HepG2 (cell line): ENCODE measurements around the gene PNLIPRP1. TPM values are rescaled to one million over a fixed set of nuclear protein-coding genes. Genes with fewer than 3 reads are reported as not detected.

ENCODE experiments used
- ATAC-seq: fragments of 200-7000 bp; cut with Tn5 transposase; 3 replicates; pipeline ENCODE4 v1.9.1; 2020; ENCODE audit warnings: mild to moderate bottlenecking, moderate library complexity
- BruUV-seq: library from RNA; stranded (reverse); fragments of 400-500 nt; replicated peaks from 2 replicates; lab custom pipeline; 2021; lab: Mats Ljungman, UMichigan
- CTCF ChIA-PET: fragments of 300-600 bp; formaldehyde crosslinking; extraction: SDS; loops from one replicate; lab custom pipeline; 2021; ENCODE audit warnings: low total read pairs, inconsistent platforms, low intra/inter-chr PET ratio; lab: Yijun Ruan, JAX
- POLR2A ChIA-PET: fragments of 350-600 bp; sonication (Branson Sonifier 250); formaldehyde crosslinking; loops from one replicate; lab custom pipeline; 2020; ENCODE audit warnings: antibody characterized with exemption, inconsistent platforms; lab: Yijun Ruan, JAX
- DNase-seq: peaks from one replicate; pipeline ENCODE4 v3.0.0-alpha.2; 2015; ENCODE audit warnings: low spot score
- FAIRE-seq: peaks from 3 replicates; lab custom pipeline; 2011; peaks lifted over from hg19 to GRCh38; lab: Jason Lieb, UNC
- H2AFZ ChIP-seq: one replicate; pipeline ENCODE4 v1.6.1; 2011; ENCODE audit warnings: low read length, inconsistent platforms
- H3K27ac ChIP-seq: fragments of 300-600 bp; 3 replicates; pipeline ENCODE4 v1.8.0; 2011; ENCODE audit warnings: mixed run types, mild to moderate bottlenecking, mixed read lengths, low read length, inconsistent platforms; ENCODE audit not compliant: insufficient read depth; ENCODE audit errors: extremely low read length
- H3K27me3 ChIP-seq, 2 experiments: fragments of 200-600 bp in 1 of 2; 2 replicates in 1 of 2; 3 replicates in 1 of 2; pipeline versions ENCODE4 v1.6.0 to v1.8.0; 2011; ENCODE audit warnings: low read length in 2 of 2, mild to moderate bottlenecking in 2 of 2, moderate library complexity in 2 of 2, inconsistent platforms in 1 of 2; ENCODE audit not compliant: insufficient read depth in 2 of 2, control insufficient read depth in 1 of 2
- H3K36me3 ChIP-seq, 2 experiments: fragments of 200-600 bp in 1 of 2; replicated peaks in 1 of 2; 2 replicates in 1 of 2; 3 replicates in 1 of 2; pipeline versions ENCODE4 v1.5.1 to v1.8.0; 2011; ENCODE audit warnings: low read length in 2 of 2, inconsistent platforms in 1 of 2; ENCODE audit not compliant: insufficient read depth in 2 of 2, control insufficient read depth in 1 of 2
- H3K4me1 ChIP-seq: 2 replicates; pipeline ENCODE4 v1.5.1; 2012; ENCODE audit warnings: low read length, inconsistent platforms; ENCODE audit not compliant: insufficient read depth
- H3K4me2 ChIP-seq: 2 replicates; pipeline ENCODE4 v1.6.0; 2011; ENCODE audit warnings: low read depth, low read length, inconsistent platforms
- H3K4me3 ChIP-seq, 3 experiments: fragments of 200-600 bp in 1 of 3; sonication (generic), shearing (Covaris generic) in 1 of 3; replicated peaks in 1 of 3; 2 replicates each; pipeline ENCODE4 v1.5.1; 2011 to 2016; ENCODE audit warnings: low read length in 3 of 3, inconsistent platforms in 2 of 3, low read depth in 2 of 3, mild to moderate bottlenecking in 2 of 3, control low read depth in 1 of 3, mixed read lengths in 1 of 3; ENCODE audit not compliant: insufficient read depth in 1 of 3
- H3K79me2 ChIP-seq: one replicate; pipeline ENCODE4 v1.6.1; 2011; ENCODE audit warnings: low read length, inconsistent platforms; ENCODE audit not compliant: insufficient read depth
- H3K9ac ChIP-seq: 2 replicates; pipeline ENCODE4 v1.6.0; 2011; ENCODE audit warnings: mild to moderate bottlenecking, low read depth, low read length, inconsistent platforms; ENCODE audit not compliant: insufficient read depth
- H3K9me3 ChIP-seq: 2 replicates; pipeline ENCODE4 v1.5.1; 2012; ENCODE audit warnings: mild to moderate bottlenecking, low read length
- H4K20me1 ChIP-seq: 2 replicates; pipeline ENCODE4 v1.6.0; 2011; ENCODE audit warnings: inconsistent platforms, mild to moderate bottlenecking, low read length, moderate library complexity; ENCODE audit not compliant: insufficient read depth
- CREB1 ChIP-seq, 2 experiments: fragments of 450-650 bp in 1 of 2; IDR thresholded peaks; 2 replicates each; pipeline ENCODE4 v1.6.1; 2016 to 2017; ENCODE audit warnings: control low read depth in 1 of 2, mild to moderate bottlenecking in 1 of 2, missing compliant biosample characterization in 1 of 2, missing genetic modification characterization in 1 of 2
- GZF1 ChIP-seq: sonication (generic); formaldehyde crosslinking; IDR thresholded peaks from 2 replicates; pipeline ENCODE4 v1.5.1; 2020; ENCODE audit warnings: mild to moderate bottlenecking, missing genetic modification reagents
- NR2C2 ChIP-seq: sonication (generic); formaldehyde crosslinking; IDR thresholded peaks from 2 replicates; pipeline ENCODE4 v1.4.0; 2020; ENCODE audit warnings: missing genetic modification reagents, mild to moderate bottlenecking, moderate library complexity, borderline replicate concordance
- ZIK1 ChIP-seq: sonication (generic); formaldehyde crosslinking; IDR thresholded peaks from 2 replicates; pipeline ENCODE4 v1.5.0; 2020; ENCODE audit warnings: mild to moderate bottlenecking, low read depth, missing genetic modification reagents, borderline replicate concordance
- ZNF17 ChIP-seq: sonication (generic); formaldehyde crosslinking; IDR thresholded peaks from 2 replicates; pipeline ENCODE4 v1.5.0; 2020; ENCODE audit warnings: mild to moderate bottlenecking, missing genetic modification reagents
- ZNF234 ChIP-seq: sonication (generic); formaldehyde crosslinking; conservative IDR thresholded peaks from 2 replicates; pipeline ENCODE4 v1.5.1; 2020; ENCODE audit warnings: mild to moderate bottlenecking, missing genetic modification reagents
- ZNF292 ChIP-seq: sonication (generic); formaldehyde crosslinking; IDR thresholded peaks from 2 replicates; pipeline ENCODE4 v1.8.1; 2022; ENCODE audit warnings: mild to moderate bottlenecking, low read depth, missing genetic modification reagents, borderline replicate concordance
- WGBS: methylation state at CpG from one replicate; pipeline ENCODE4 v1.1.6; 2017; ENCODE audit warnings: low lambda C conversion rate; 5-methylcytosine and 5-hydroxymethylcytosine counted together
- in situ Hi-C: cut with HindIII; loops from 2 replicates; pipeline ENCODE4 v1.10.0; 2017; ENCODE audit warnings: low pct_unique_long_range_greater_than_20kb; ENCODE audit not compliant: extremely low pct_ligation_motif_present
- intact Hi-C: fragments of 100-400 bp; cut with micrococcal nuclease; formaldehyde crosslinking; loops from one replicate; pipeline ENCODE4 v1.10.0; 2022; ENCODE audit not compliant: unreplicated experiment
- polyA plus RNA-seq, 8 experiments: library from polyadenylated mRNA; depleted of rRNA in 3 of 8; stranded (reverse) in 7 of 8; unstranded in 1 of 8; fragments of >200 nt; fragmentation: Illumina TruSeq in 4 of 8; extraction: Trizol in 4 of 8; gene quantifications; 2 replicates each; pipeline versions ENCODE4 v1.2.1 to v1.2.3, GENCODE V29; 2011 to 2016; ENCODE audit warnings: low read depth in 4 of 8, missing spikeins in 1 of 8, mixed read lengths in 1 of 8; ENCODE audit not compliant: insufficient read depth in 1 of 8
- total RNA-seq, 5 experiments: library from RNA; depleted of rRNA; stranded (reverse); fragments of >200 nt; fragmentation: Illumina TruSeq; extraction: Trizol; gene quantifications; 2 replicates each; pipeline ENCODE4 v1.2.3, GENCODE V29; 2016; ENCODE audit warnings: low read depth in 1 of 5
- TF ChIP-seq, protein P1 (sequence below): sonication (generic); formaldehyde crosslinking; IDR thresholded peaks from 2 replicates; pipeline ENCODE4 v1.4.0; 2020; ENCODE audit warnings: missing genetic modification reagents, borderline replicate concordance
- TF ChIP-seq, protein P2 (sequence below): sonication (generic); formaldehyde crosslinking; IDR thresholded peaks from 2 replicates; pipeline ENCODE4 v1.5.0; 2020; ENCODE audit warnings: mild to moderate bottlenecking, low read depth, missing genetic modification reagents, borderline replicate concordance
- TF ChIP-seq, protein P3 (sequence below): sonication (generic); formaldehyde crosslinking; IDR thresholded peaks from 2 replicates; pipeline ENCODE4 v1.4.0; 2020; ENCODE audit warnings: mild to moderate bottlenecking, missing genetic modification reagents, borderline replicate concordance

Gene PNLIPRP1
- total and polyA plus RNA-seq, 2 of the 13 experiments (the other 11 are each of a cell fraction or from before 2014, with no cell fraction given) = not detected

DNA sequence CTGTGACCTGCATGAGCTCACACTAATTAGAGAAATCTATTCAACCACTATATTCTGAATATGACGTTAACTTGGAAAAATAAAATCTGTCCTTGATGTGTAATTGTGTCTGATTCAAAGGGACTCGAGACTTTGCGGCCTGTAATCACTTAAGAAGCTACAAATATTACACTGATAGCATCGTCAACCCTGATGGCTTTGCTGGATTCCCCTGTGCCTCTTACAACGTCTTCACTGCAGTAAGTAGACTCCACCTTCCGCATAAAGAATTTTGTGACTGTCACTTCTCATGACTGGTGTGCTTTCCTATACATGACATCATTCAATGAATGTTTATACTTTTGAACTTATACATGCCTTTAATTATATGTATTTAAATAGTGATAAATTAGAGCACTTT, 34.9 kb upstream of the PNLIPRP1 start:
- ATAC-seq (no peak), FAIRE-seq (no peak), DNase-seq (no peak)
- Histone ChIP-seq H3K4me1 (no peaks in the 10 kb centered on the region), H3K36me3 (no peaks in the 10 kb centered on the region), H3K27me3 (no peaks in the 10 kb centered on the region), H3K79me2 (no peaks in the 10 kb centered on the region), H3K9me3 (no peaks in the 10 kb centered on the region), H3K4me2 (no peak overlapping the region), H2AFZ (no peak overlapping the region), H3K9ac (no peak overlapping the region), H4K20me1 (no peaks in the 10 kb centered on the region), H3K4me3 (no peak overlapping the region), H3K27ac (no peak overlapping the region)
- ChIA-PET POLR2A (no interaction called here), CTCF (no interaction called here)
- in situ Hi-C loops = no loop called here
- intact Hi-C loops = no loop called here
- WGBS = 21% methylated on average over 6 of the region's 6 CpGs
- BruUV-seq = no TSS peak
- TF ChIP-seq, protein P1, sequence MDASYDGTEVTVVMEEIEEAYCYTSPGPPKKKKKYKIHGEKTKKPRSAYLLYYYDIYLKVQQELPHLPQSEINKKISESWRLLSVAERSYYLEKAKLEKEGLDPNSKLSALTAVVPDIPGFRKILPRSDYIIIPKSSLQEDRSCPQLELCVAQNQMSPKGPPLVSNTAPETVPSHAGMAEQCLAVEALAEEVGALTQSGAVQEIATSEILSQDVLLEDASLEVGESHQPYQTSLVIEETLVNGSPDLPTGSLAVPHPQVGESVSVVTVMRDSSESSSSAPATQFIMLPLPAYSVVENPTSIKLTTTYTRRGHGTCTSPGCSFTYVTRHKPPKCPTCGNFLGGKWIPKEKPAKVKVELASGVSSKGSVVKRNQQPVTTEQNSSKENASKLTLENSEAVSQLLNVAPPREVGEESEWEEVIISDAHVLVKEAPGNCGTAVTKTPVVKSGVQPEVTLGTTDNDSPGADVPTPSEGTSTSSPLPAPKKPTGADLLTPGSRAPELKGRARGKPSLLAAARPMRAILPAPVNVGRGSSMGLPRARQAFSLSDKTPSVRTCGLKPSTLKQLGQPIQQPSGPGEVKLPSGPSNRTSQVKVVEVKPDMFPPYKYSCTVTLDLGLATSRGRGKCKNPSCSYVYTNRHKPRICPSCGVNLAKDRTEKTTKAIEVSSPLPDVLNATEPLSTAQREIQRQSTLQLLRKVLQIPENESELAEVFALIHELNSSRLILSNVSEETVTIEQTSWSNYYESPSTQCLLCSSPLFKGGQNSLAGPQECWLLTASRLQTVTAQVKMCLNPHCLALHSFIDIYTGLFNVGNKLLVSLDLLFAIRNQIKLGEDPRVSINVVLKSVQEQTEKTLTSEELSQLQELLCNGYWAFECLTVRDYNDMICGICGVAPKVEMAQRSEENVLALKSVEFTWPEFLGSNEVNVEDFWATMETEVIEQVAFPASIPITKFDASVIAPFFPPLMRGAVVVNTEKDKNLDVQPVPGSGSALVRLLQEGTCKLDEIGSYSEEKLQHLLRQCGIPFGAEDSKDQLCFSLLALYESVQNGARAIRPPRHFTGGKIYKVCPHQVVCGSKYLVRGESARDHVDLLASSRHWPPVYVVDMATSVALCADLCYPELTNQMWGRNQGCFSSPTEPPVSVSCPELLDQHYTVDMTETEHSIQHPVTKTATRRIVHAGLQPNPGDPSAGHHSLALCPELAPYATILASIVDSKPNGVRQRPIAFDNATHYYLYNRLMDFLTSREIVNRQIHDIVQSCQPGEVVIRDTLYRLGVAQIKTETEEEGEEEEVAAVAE (CRISPR knock-in tag) = no peak
- TF ChIP-seq CREB1 (IDR thresholded peaks at IDR 0.05) (peak; percentile 24; the same call in 1 of the 2 replicates), CREB1 (CRISPR knock-in tag; IDR thresholded peaks at IDR 0.05) (no peak)

DNA sequence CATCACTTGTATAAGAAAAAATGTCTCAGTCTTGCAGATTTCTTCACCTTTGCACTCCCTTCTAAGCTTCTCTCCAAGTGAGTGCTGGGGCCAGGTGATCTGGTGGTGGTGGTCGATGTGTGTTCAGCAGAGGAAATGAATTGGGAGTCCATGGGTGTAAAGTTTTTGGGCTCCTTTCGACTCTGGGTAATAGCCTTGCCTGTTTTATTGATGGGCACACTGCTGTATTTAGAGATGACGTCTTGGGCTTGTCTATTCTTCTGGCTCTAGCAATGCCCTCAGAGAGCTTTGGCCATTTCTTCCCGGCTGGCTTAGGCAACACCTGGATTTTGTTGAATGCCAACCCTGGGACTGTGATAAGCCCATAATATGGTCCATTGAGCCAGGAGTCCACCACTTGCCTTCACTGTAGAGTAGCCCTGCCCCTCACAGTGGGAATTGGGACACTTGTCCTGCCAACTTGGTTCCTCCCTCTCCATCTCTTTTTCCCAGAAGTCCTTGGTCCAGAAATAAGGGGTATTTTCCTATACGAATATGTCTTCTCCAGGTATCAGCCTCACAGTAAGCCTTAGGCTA, 33.4 kb upstream of the PNLIPRP1 start:
- no peaks in the 10 kb centered on the region for H3K4me1 ChIP-seq
- intact Hi-C loops (no loop called here), in situ Hi-C loops (no loop called here)
- no peak overlapping the region for H3K4me3 ChIP-seq
- no TSS peak for BruUV-seq
- DNase-seq = no peak
- no peak for ATAC-seq
- ChIA-PET POLR2A (no interaction called here), CTCF (no interaction called here)
- H3K79me2 ChIP-seq = no peaks in the 10 kb centered on the region
- no peaks in the 10 kb centered on the region for H3K27me3 ChIP-seq
- no peaks in the 10 kb centered on the region for H4K20me1 ChIP-seq
- H3K9ac ChIP-seq = no peak overlapping the region
- no peak overlapping the region for H3K4me2 ChIP-seq
- no peaks in the 10 kb centered on the region for H3K9me3 ChIP-seq
- H3K27ac ChIP-seq = no peak overlapping the region
- H2AFZ ChIP-seq = no peak overlapping the region
- FAIRE-seq = no peak
- no peaks in the 10 kb centered on the region for H3K36me3 ChIP-seq
- WGBS = 15% methylated on average over 5 of the region's 5 CpGs
- TF ChIP-seq NR2C2 (CRISPR knock-in tag) (no peak), ZNF234 (CRISPR knock-in tag) (no peak), ZIK1 (CRISPR knock-in tag) (no peak), GZF1 (no peak), ZNF17 (no peak), ZNF292 (no peak)
- TF ChIP-seq, protein P2, sequence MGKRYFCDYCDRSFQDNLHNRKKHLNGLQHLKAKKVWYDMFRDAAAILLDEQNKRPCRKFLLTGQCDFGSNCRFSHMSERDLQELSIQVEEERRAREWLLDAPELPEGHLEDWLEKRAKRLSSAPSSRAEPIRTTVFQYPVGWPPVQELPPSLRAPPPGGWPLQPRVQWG (CRISPR knock-in tag) = no peak
- TF ChIP-seq, protein P3, sequence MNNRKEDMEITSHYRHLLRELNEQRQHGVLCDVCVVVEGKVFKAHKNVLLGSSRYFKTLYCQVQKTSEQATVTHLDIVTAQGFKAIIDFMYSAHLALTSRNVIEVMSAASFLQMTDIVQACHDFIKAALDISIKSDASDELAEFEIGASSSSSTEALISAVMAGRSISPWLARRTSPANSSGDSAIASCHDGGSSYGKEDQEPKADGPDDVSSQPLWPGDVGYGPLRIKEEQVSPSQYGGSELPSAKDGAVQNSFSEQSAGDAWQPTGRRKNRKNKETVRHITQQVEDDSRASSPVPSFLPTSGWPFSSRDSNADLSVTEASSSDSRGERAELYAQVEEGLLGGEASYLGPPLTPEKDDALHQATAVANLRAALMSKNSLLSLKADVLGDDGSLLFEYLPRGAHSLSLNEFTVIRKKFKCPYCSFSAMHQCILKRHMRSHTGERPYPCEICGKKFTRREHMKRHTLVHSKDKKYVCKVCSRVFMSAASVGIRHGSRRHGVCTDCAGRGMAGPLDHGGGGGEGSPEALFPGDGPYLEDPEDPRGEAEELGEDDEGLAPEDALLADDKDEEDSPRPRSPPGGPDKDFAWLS (CRISPR knock-in tag) = no peak
